Lung (tissue), 12 donors: ENCODE results near the gene FAM120A. TPM values are rescaled to one million over a fixed set of nuclear protein-coding genes. Genes with fewer than 3 reads are reported as not detected.

Experiments
- ATAC-seq: fragments of 200-7000 bp; cut with Tn5 transposase; one replicate; pipeline ENCODE4 v1.9.1; 2020; ENCODE audit warnings: moderate number of reproducible peaks; ENCODE audit not compliant: insufficient read depth, low FRiP score
- DNase-seq, 3 donors: peaks; one replicate each; pipeline ENCODE4 v3.0.0-alpha.2; 2013 to 2017
- H3K27ac ChIP-seq, 2 donors: one replicate each; pipeline ENCODE4 v1.5.1; 2013; ENCODE audit warnings: mild to moderate bottlenecking in 2 of 2, moderate library complexity in 2 of 2, control low read depth in 1 of 2, inconsistent platforms in 1 of 2, low read depth in 1 of 2, low read length in 1 of 2
- H3K27me3 ChIP-seq, 3 donors: one replicate each; pipeline ENCODE4 v1.5.1; 2013; ENCODE audit warnings: low read length in 2 of 3; ENCODE audit not compliant: control insufficient read depth in 3 of 3, insufficient read depth in 3 of 3
- H3K36me3 ChIP-seq, 4 donors: one replicate each; pipeline ENCODE4 v1.5.1; 2013; ENCODE audit warnings: low read length in 4 of 4, mild to moderate bottlenecking in 1 of 4, moderate library complexity in 1 of 4; ENCODE audit not compliant: control insufficient read depth in 4 of 4, insufficient read depth in 4 of 4
- H3K4me1 ChIP-seq, 5 donors: one replicate each; pipeline ENCODE4 v1.5.1; 2013; ENCODE audit warnings: low read length in 5 of 5, mild to moderate bottlenecking in 2 of 5, moderate library complexity in 1 of 5; ENCODE audit not compliant: control insufficient read depth in 5 of 5, insufficient read depth in 5 of 5
- H3K4me3 ChIP-seq: one replicate; pipeline ENCODE4 v1.5.1; 2013; ENCODE audit warnings: mild to moderate bottlenecking, control low read depth, moderate library complexity
- H3K9ac ChIP-seq, 2 donors: one replicate each; pipeline ENCODE4 v1.5.1; 2013; ENCODE audit warnings: low read length in 2 of 2, control low read depth in 1 of 2; ENCODE audit not compliant: insufficient read depth in 1 of 2
- H3K9me3 ChIP-seq, 4 donors: one replicate each; pipeline ENCODE4 v1.5.1; 2013; ENCODE audit warnings: low read length in 3 of 4, mild to moderate bottlenecking in 1 of 4, moderate library complexity in 1 of 4; ENCODE audit not compliant: control insufficient read depth in 4 of 4, insufficient read depth in 3 of 4
- WGBS, 2 donors: extraction: QIAGEN DNeasy Blood & Tissue Kit; methylation state at CpG; one replicate each; pipeline ENCODE4 v1.1.7; 2013; 5-methylcytosine and 5-hydroxymethylcytosine counted together
- polyA plus RNA-seq, 2 donors: library from polyadenylated mRNA; stranded (reverse); fragments of 200-250 nt; gene quantifications; one replicate each; pipeline ENCODE4 v1.2.1, GENCODE V29; 2013
- total RNA-seq, 2 donors: library from RNA; depleted of rRNA in 1 of 2; stranded (reverse); fragments of >200 nt in 1 of 2; gene quantifications; one replicate each; pipeline ENCODE4 v1.2.1, GENCODE V29; 2014 to 2021
- TF ChIP-seq, protein P1 (sequence below): IDR thresholded peaks from 2 replicates; pipeline ENCODE4 v1.5.1; 2012; ENCODE audit warnings: mild to moderate bottlenecking; ENCODE audit errors: control extremely low read depth, extremely low read depth
- donor health status: control.
- donor health status: control.
- donor health status: Bipolar disorder and iron deficiency.
- donor health status: healthy.
- donor health status: DM: yes; HTN: yes; CAD: no.

Gene FAM120A
- total and polyA plus RNA-seq, 4 donors = 44.9 to 134 (median 91.2) TPM

GRCh38 chr9:93468763-93469456, 17.4 kb downstream of the FAM120A start:
- peaks cover 13 to 50% (median 19%) of the 10 kb centered on the region in 5 donors for H3K4me1 ChIP-seq
- TF ChIP-seq, protein P1, sequence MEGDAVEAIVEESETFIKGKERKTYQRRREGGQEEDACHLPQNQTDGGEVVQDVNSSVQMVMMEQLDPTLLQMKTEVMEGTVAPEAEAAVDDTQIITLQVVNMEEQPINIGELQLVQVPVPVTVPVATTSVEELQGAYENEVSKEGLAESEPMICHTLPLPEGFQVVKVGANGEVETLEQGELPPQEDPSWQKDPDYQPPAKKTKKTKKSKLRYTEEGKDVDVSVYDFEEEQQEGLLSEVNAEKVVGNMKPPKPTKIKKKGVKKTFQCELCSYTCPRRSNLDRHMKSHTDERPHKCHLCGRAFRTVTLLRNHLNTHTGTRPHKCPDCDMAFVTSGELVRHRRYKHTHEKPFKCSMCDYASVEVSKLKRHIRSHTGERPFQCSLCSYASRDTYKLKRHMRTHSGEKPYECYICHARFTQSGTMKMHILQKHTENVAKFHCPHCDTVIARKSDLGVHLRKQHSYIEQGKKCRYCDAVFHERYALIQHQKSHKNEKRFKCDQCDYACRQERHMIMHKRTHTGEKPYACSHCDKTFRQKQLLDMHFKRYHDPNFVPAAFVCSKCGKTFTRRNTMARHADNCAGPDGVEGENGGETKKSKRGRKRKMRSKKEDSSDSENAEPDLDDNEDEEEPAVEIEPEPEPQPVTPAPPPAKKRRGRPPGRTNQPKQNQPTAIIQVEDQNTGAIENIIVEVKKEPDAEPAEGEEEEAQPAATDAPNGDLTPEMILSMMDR = no peak
- 29 to 49% methylated on average over 5 of the region's 5 CpGs for WGBS, 2 donors
- ATAC-seq = peak; percentile 42
- H3K4me3 ChIP-seq = no peak overlapping the region
- no peaks in the 10 kb centered on the region for H3K9me3 ChIP-seq
- H3K27me3 ChIP-seq = no peaks in the 10 kb centered on the region
- H3K36me3 ChIP-seq = peaks cover 0 to 4% (median 3%) of the 10 kb centered on the region in 4 donors
- peak; percentile 21 to 82 (median 61) for DNase-seq
- peak overlapping the region in 1 of 2 donors; percentile 61 for H3K9ac ChIP-seq
- H3K27ac ChIP-seq = peak overlapping the region; percentile 5 to 62

DNA sequence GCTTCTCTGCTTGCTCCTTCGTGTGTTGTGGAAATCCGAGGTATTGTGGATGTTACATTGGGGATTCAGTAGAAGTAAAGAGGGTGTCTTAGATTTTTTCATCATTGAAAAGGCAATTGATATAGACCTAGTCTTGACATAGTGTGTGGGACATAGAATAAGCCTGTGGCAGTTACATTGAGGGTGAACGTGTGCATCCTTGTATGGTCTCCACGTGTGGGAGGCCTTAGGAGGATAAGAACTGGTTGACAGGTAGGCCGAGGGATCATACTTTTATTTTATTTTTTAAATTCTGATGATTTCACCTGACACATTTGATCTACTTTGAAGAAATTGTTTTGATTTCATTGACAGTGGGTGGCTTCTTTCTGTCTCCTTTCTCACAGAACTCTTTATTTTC, 18.9 kb downstream of the FAM120A start:
- Histone ChIP-seq H3K4me3 (no peak overlapping the region), H3K36me3 (peaks cover 0 to 4% (median 3%) of the 10 kb centered on the region in 4 donors), H3K27me3 (no peaks in the 10 kb centered on the region), H3K4me1 (peaks cover 13 to 41% (median 18%) of the 10 kb centered on the region in 5 donors), H3K9ac (no peak overlapping the region), H3K9me3 (no peaks in the 10 kb centered on the region), H3K27ac (no peak overlapping the region)
- TF ChIP-seq, protein P1 = no peak
- no peak for DNase-seq
- 93 to 94% methylated on average over 5 of the region's 5 CpGs for WGBS, 2 donors
- no peak for ATAC-seq

GRCh38 chr9:93471124-93471523, 19.6 kb downstream of the FAM120A start:
- Histone ChIP-seq H3K27ac (peak overlapping the region in 1 of 2 donors; percentile 57), H3K4me3 (no peak overlapping the region), H3K4me1 (peaks cover 13 to 35% (median 14%) of the 10 kb centered on the region in 5 donors), H3K9ac (no peak overlapping the region), H3K36me3 (peaks cover 0 to 6% (median 3%) of the 10 kb centered on the region in 4 donors), H3K9me3 (no peaks in the 10 kb centered on the region), H3K27me3 (no peaks in the 10 kb centered on the region)
- ATAC-seq (no peak), DNase-seq (no peak)
- TF ChIP-seq, protein P1 = no peak
- WGBS, 2 donors = 56 to 67% methylated on average over 6 of the region's 6 CpGs
